WTC11 (cell line): ENCODE results near the gene NLGN4X.

Experiments used
- EMX1 ChIP-seq: fragments of 250-450 bp; sonication (Bioruptor Pico); IDR thresholded peaks from 2 replicates; pipeline ENCODE4 v1.8.0; 2021; ENCODE audit warnings: mild to moderate bottlenecking
- OVOL2 ChIP-seq: fragments of 250-450 bp; sonication (Bioruptor Pico); IDR thresholded peaks from 2 replicates; pipeline ENCODE4 v1.9.0; 2021; ENCODE audit warnings: mild to moderate bottlenecking, borderline replicate concordance
- TEAD4 ChIP-seq: sonication (generic); formaldehyde crosslinking; IDR thresholded peaks from 2 replicates; pipeline ENCODE4 v1.8.0; 2022; ENCODE audit warnings: mild to moderate bottlenecking, missing genetic modification reagents
- TF ChIP-seq, protein P1 (sequence below): sonication (generic); formaldehyde crosslinking; IDR thresholded peaks from 2 replicates; pipeline ENCODE4 v1.8.1; 2023; ENCODE audit warnings: mild to moderate bottlenecking, missing genetic modification reagents

DNA sequence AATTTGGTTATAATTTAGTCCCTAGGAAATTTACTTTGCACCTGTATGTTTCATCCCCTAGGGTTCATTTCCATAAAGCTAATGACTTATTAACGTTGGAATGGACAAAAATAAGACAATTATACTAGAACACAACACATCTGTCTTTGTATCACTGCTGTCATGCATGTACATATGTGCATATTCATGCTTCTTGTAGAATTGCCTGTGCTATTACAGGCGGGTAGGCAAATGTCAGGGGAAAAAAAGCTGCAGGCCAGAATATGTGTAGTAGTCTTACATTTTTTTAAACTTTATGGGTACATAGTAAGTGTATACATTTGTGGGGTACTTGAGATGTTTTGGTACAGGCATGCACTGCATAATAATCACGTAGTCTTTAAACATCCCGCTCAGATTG is 209.6 kb downstream of the NLGN4X start:
- TF ChIP-seq EMX1 (CRISPR knock-in tag) (no peak), TEAD4 (CRISPR knock-in tag) (no peak), OVOL2 (CRISPR knock-in tag) (no peak)
- TF ChIP-seq, protein P1, sequence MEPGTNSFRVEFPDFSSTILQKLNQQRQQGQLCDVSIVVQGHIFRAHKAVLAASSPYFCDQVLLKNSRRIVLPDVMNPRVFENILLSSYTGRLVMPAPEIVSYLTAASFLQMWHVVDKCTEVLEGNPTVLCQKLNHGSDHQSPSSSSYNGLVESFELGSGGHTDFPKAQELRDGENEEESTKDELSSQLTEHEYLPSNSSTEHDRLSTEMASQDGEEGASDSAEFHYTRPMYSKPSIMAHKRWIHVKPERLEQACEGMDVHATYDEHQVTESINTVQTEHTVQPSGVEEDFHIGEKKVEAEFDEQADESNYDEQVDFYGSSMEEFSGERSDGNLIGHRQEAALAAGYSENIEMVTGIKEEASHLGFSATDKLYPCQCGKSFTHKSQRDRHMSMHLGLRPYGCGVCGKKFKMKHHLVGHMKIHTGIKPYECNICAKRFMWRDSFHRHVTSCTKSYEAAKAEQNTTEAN (CRISPR knock-in tag) = no peak
